Adipocyte (in vitro differentiated cells): ENCODE results near the gene BSPH1.

Experiments
- DNase-seq: peaks from one replicate; pipeline ENCODE4 v3.0.0-alpha.2; 2015; ENCODE audit warnings: low read depth
- H3K27me3 ChIP-seq: replicated peaks from 2 replicates; pipeline ENCODE4 v1.7.0; 2013; ENCODE audit warnings: mild to moderate bottlenecking, low read length, moderate library complexity; ENCODE audit not compliant: control insufficient read depth, insufficient read depth
- H3K36me3 ChIP-seq: 2 replicates; pipeline ENCODE4 v1.7.0; 2013; ENCODE audit warnings: low read length, mild to moderate bottlenecking, moderate library complexity; ENCODE audit not compliant: control insufficient read depth, insufficient read depth, severe bottlenecking
- H3K4me1 ChIP-seq: 2 replicates; pipeline ENCODE4 v1.7.0; 2013; ENCODE audit warnings: mild to moderate bottlenecking, low read length, moderate library complexity; ENCODE audit not compliant: control insufficient read depth, insufficient read depth
- H3K4me3 ChIP-seq: 2 replicates; pipeline ENCODE4 v1.7.0; 2013; ENCODE audit warnings: mild to moderate bottlenecking, low read length, moderate library complexity
- H3K9ac ChIP-seq: 2 replicates; pipeline ENCODE4 v1.7.0; 2013; ENCODE audit warnings: mild to moderate bottlenecking, low read length, moderate library complexity
- H3K9me3 ChIP-seq: 2 replicates; pipeline ENCODE4 v1.7.0; 2013; ENCODE audit warnings: mild to moderate bottlenecking, low read length, moderate library complexity; ENCODE audit not compliant: control insufficient read depth

BSPH1 gene, protein sequence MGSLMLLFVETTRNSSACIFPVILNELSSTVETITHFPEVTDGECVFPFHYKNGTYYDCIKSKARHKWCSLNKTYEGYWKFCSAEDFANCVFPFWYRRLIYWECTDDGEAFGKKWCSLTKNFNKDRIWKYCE

DNA sequence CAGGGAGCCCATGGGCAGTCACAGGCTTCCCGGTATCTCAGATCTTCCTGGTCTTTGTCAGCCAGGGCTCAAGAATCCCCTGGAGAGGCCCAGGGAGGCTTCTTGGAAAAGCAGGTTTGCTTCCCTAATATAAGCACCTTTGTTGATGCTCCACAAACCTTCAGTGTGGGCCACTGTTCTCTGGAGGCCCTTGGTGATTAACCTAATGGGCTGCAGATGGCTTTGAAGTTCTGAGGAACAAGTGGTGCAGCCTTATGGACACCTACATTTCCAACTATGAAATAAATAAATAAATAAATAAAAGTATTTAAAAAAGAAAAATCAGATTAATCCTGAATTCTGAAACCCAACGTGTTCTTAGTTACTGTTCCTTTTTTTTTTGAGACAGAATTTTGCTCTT, at the start of gene BSPH1:
Gene BSPH1 (minus strand): TSS at position 101 of the 400 bp plus-strand sequence. CDS start 89 bp downstream, at position 12.
- Histone ChIP-seq H3K27me3 (peaks cover 29% of the 10 kb centered on the region), H3K4me1 (no peaks in the 10 kb centered on the region), H3K9ac (no peak within 1 kb of the TSS), H3K9me3 (no peaks in the 10 kb centered on the region), H3K4me3 (no peak within 1 kb of the TSS), H3K36me3 (no peaks in the 10 kb centered on the region)
- DNase-seq, result no peak

DNA sequence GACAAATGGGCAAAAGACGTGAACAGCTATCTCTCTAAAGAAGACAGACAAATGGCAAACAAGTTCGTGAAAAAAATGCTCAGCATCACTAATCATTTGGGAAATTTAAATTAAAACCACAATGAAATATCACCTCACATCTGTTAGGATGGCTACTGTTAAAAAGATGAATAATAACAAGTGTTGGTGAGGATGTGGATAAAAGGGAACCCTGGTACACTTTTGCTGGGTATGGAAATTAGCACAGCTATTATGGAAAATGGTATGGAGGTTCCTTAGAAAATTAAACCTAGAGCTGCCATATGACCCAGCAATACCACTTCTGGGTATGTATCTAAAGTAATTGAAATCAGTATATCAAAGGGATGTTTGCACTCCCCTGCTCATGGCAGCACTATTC, 44.8 kb upstream of the BSPH1 start:
- Histone ChIP-seq H3K27me3 (peaks cover 10% of the 10 kb centered on the region), H3K4me1 (no peaks in the 10 kb centered on the region), H3K9me3 (peaks cover 13% of the 10 kb centered on the region), H3K4me3 (no peak overlapping the region), H3K36me3 (no peaks in the 10 kb centered on the region), H3K9ac (no peak overlapping the region)
- DNase-seq, result no peak

DNA sequence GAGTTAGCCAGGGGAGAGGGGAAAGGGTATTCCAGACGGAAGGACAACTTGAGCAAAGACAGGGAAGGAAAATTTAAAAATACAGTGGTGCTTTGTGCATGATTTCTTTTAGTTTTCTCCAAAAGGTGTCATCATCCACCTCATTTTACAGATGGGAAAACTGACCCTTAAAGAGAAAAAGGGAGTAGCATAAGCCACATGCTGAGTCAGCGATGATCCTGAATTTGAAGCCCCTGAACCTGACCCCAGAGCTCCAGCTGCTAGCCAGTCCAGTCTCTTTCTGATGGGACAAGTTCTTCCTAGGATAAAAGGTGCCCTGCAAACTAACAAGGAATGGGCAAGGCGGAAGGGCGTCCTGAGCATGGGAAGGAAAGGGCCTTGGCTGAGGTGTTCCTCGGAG, 41.6 kb upstream of the BSPH1 start:
- DNase-seq, result no peak
- Histone ChIP-seq H3K9ac (no peak overlapping the region), H3K4me1 (no peaks in the 10 kb centered on the region), H3K27me3 (peaks cover 17% of the 10 kb centered on the region), H3K36me3 (no peaks in the 10 kb centered on the region), H3K4me3 (no peak overlapping the region), H3K9me3 (peaks cover 13% of the 10 kb centered on the region)

DNA sequence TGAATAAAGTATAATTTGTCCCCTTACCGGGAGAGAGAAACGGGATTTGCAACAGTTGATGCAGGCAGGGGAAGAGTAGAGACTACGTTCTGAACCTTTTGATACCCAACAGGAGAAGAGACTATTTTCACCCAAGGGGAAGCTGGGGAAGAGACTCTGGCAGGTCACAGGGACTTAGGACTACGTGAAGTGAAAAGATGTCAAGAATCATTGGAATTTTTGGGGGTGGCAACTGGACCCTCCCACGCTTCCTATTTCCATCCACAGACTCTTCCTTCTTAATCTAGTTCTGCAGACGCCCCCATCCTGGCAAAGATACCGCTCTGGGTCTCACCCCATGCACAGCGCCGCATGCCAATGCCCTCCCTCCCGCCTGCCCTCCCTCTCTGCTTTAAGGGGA, 38.1 kb upstream of the BSPH1 start:
- Histone ChIP-seq H3K4me1 (no peaks in the 10 kb centered on the region), H3K9me3 (no peaks in the 10 kb centered on the region), H3K36me3 (no peaks in the 10 kb centered on the region), H3K4me3 (no peak overlapping the region), H3K27me3 (peaks cover 24% of the 10 kb centered on the region), H3K9ac (no peak overlapping the region)
- no peak for DNase-seq

DNA sequence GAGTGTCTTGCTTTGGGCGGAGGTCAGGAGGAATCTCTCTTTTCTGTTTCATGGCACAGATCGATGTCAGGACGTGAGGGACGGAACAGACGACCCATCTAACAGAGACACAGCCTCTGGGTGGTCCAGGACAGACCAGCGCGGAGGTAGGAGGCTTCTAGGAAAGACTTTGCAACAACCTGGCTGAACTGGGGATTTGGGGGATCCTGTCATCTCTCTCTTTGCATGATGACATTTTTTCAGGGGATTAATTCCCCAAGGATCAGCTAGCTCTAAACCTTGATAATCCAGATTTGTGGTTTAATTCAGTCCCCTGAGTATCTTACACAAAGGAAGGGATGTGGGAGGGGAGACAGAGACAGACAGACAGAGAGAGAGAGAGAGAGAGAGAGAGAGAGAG, 37.5 kb upstream of the BSPH1 start:
- Histone ChIP-seq H3K4me3 (no peak overlapping the region), H3K9me3 (no peaks in the 10 kb centered on the region), H3K4me1 (no peaks in the 10 kb centered on the region), H3K36me3 (no peaks in the 10 kb centered on the region), H3K27me3 (peaks cover 24% of the 10 kb centered on the region), H3K9ac (no peak overlapping the region)
- no peak for DNase-seq

DNA sequence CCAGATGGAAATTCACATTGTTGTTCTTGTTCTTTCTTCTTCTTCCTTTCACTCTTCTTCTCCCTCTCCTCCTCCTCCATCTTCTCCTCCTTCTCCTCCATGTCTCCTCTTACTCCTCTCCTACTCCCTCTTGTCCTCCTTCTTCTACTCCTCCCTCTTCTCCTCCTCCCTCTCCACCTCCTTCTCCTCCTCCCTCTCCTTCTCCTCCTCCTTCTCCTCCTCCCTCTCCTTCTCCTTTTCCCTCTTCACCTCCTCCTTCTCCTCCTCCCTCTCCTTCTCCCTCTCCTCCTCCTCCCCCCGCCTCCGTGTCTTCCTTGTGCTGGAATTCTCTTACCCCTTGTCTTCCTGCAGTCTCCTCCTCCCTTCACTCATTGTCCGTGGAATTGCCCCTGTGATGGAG, 33.5 kb upstream of the BSPH1 start:
- peaks cover 22% of the 10 kb centered on the region for H3K27me3 ChIP-seq
- no peak overlapping the region for H3K9ac ChIP-seq
- no peaks in the 10 kb centered on the region for H3K9me3 ChIP-seq
- no peak overlapping the region for H3K4me3 ChIP-seq
- DNase-seq, result no peak
- no peaks in the 10 kb centered on the region for H3K36me3 ChIP-seq
- H3K4me1 ChIP-seq, result no peaks in the 10 kb centered on the region

DNA sequence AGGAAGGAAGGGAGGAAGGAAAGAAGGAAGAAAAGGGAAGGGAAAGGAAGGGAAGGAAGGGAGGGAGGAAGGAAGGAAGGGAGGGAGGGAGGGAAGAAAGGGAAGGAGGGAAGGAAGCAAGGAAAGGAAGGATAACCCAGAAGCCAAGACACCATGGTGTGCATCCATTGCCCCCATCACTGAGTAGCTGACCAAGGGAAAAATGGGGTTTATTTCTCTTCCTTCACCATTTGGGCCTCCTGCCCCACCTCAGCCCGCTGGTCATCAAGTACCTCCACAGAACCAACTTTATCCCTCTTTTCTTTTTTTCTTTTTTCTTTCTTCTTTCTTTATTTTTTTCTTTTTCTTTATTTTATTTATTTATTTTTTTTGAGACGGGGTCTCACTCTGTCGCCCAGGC, 31.5 kb upstream of the BSPH1 start:
- H3K36me3 ChIP-seq, result no peaks in the 10 kb centered on the region
- H3K9ac ChIP-seq, result no peak overlapping the region
- no peaks in the 10 kb centered on the region for H3K9me3 ChIP-seq
- no peaks in the 10 kb centered on the region for H3K4me1 ChIP-seq
- H3K27me3 ChIP-seq, result peaks cover 23% of the 10 kb centered on the region
- no peak overlapping the region for H3K4me3 ChIP-seq
- no peak for DNase-seq

DNA sequence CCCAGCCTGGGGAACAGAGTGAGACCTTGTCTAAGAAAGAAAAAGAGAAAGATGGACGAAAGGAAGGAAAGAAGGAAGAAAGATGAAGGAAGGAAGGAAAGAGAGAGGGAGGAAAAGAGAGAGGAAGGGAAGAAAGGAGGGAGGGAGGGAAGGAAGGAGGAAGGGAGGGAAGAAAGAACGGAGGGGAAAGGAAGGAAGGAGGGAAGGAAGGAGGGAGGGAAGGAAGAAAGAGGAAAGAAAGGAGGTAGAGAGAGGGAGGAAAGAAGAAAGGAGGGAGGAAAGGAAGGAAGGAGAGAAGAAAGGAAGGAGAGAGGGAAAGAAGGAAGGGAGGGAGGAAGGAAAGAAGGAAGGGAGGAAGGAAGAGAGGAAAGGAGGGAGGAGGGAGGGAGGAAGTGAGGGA, 31.0 kb upstream of the BSPH1 start:
- no peaks in the 10 kb centered on the region for H3K9me3 ChIP-seq
- H3K27me3 ChIP-seq, result peaks cover 23% of the 10 kb centered on the region
- H3K9ac ChIP-seq, result no peak overlapping the region
- no peak overlapping the region for H3K4me3 ChIP-seq
- DNase-seq, result no peak
- H3K4me1 ChIP-seq, result no peaks in the 10 kb centered on the region
- no peaks in the 10 kb centered on the region for H3K36me3 ChIP-seq

DNA sequence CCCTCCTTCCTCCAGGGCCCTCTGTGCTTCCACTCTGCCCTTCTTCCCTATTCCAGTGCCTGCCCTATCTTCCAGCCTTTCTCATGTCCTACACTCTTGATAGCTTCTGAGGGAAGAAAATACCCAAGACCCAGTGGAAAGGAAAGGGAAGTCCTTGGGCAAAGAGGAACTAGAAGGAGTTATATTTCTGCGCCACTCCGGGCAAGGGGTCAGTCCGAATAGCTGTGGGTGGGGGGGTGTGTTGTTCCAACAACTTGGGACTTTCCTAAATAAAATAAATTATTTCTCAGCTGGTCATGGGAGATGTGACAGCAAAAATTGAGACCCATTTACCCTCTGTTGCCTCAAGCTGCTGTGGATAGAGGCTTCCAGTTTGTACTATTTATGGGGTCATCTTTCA, 28.7 kb upstream of the BSPH1 start:
- Histone ChIP-seq H3K36me3 (no peaks in the 10 kb centered on the region), H3K27me3 (peaks cover 18% of the 10 kb centered on the region), H3K4me3 (no peak overlapping the region), H3K9me3 (peaks cover 4% of the 10 kb centered on the region), H3K4me1 (no peaks in the 10 kb centered on the region), H3K9ac (no peak overlapping the region)
- DNase-seq, result no peak

DNA sequence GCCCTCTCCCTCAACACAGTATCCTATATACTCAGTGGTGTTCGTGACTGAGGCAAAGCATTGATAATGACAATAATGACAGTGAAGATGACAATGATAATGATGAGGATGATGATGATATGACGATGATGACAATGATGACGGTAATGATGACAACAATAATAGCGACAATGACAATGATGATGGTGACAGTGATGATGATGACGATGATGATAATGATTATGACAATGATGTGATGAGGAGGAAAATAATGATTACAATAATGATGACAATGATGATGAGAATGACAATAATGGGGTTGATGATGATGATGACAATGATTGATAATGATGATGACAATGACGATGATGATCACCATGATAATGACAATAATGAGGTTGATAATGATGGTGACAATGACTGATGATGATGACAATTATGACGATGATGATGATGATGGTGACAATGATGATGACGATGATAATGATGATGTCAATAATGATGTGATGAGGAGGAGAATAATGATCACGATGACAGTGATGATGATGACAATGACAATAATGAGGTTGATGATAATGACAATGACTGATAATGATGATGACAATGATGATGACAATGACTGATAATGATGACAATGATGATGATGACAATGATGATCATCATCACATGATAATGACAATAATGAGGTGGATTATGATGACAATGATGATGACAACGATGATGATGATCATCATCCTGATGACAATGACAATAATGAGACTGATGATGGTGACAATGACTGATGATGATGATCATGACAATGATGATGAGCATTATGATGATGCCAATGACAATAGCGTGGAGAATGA, 19.2 kb upstream of the BSPH1 start:
- H3K9me3 ChIP-seq, result peaks cover 12% of the 10 kb centered on the region
- H3K4me3 ChIP-seq, result no peak overlapping the region
- no peaks in the 10 kb centered on the region for H3K36me3 ChIP-seq
- H3K4me1 ChIP-seq, result no peaks in the 10 kb centered on the region
- DNase-seq, result no peak
- H3K27me3 ChIP-seq, result peaks cover 8% of the 10 kb centered on the region
- H3K9ac ChIP-seq, result no peak overlapping the region

DNA sequence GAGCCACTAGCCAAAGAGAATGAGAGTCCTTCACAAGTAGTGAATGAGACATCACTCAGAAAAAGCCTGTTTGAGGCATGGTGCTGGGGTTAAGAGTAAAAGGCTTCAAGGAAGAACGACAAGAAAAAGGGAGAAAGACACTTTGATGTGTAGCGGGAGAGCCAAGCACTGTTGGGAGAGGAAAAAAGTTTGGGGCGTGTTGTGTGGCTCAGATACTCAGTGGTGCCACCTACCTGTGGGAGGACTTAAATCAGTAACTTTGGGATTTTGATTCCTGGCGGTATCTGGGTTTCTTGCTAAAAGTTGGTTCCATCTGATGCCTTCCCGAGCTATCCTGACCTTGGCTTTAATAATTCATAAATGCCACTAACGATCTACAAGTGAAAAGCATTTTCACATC, 14.8 kb upstream of the BSPH1 start:
- Histone ChIP-seq H3K9ac (no peak overlapping the region), H3K27me3 (peaks cover 10% of the 10 kb centered on the region), H3K4me1 (no peaks in the 10 kb centered on the region), H3K9me3 (peaks cover 7% of the 10 kb centered on the region), H3K36me3 (no peaks in the 10 kb centered on the region), H3K4me3 (no peak overlapping the region)
- DNase-seq, result no peak
